CD14-positive monocyte (primary cell): ENCODE results near the gene GRIK4. TPM values are rescaled to one million over a fixed set of nuclear protein-coding genes. Genes with fewer than 3 reads are reported as not detected.

Source experiments
- DNase-seq, 3 donors: peaks; one replicate each; pipeline ENCODE4 v3.0.0-alpha.2; 2011 to 2022
- H2AFZ ChIP-seq: 2 replicates; pipeline ENCODE4 v1.6.0; 2012; ENCODE audit warnings: mild to moderate bottlenecking, low read depth, low read length, inconsistent platforms; ENCODE audit not compliant: insufficient read depth, poor library complexity, severe bottlenecking
- H3K27ac ChIP-seq, 2 donors: 1 replicate in 1 of 2; 2 replicates in 1 of 2; pipeline ENCODE4 v1.5.1; 2012 to 2013; ENCODE audit warnings: low read length in 2 of 2, control low read depth in 1 of 2, inconsistent platforms in 1 of 2, low read depth in 1 of 2, mild to moderate bottlenecking in 1 of 2
- H3K27me3 ChIP-seq, 2 donors: one replicate each; pipeline versions ENCODE4 v1.6.0 to v1.6.1; 2011 to 2013; ENCODE audit warnings: low read length in 2 of 2; ENCODE audit not compliant: control insufficient read depth in 2 of 2, insufficient read depth in 2 of 2
- H3K36me3 ChIP-seq, 2 donors: replicated peaks in 1 of 2; 1 replicate in 1 of 2; 2 replicates in 1 of 2; pipeline versions ENCODE4 v1.5.1 to v1.6.1; 2012 to 2013; ENCODE audit warnings: low read length in 2 of 2, control low read depth in 1 of 2, inconsistent platforms in 1 of 2, mild to moderate bottlenecking in 1 of 2; ENCODE audit not compliant: insufficient read depth in 2 of 2, control insufficient read depth in 1 of 2
- H3K4me1 ChIP-seq, 2 donors: 1 replicate in 1 of 2; 2 replicates in 1 of 2; pipeline versions ENCODE4 v1.5.1 to v1.6.1; 2012 to 2013; ENCODE audit warnings: low read length in 2 of 2, control low read depth in 1 of 2, inconsistent platforms in 1 of 2, mild to moderate bottlenecking in 1 of 2, moderate library complexity in 1 of 2; ENCODE audit not compliant: insufficient read depth in 2 of 2, control insufficient read depth in 1 of 2
- H3K4me2 ChIP-seq: replicated peaks from 2 replicates; pipeline ENCODE3; 2012; ENCODE audit warnings: low read length, moderate library complexity, mild to moderate bottlenecking; ENCODE audit not compliant: poor library complexity, severe bottlenecking; ENCODE audit errors: extremely low read depth
- H3K4me3 ChIP-seq, 3 experiments: fragments of 200-600 bp in 1 of 3; sonication (generic) in 1 of 3; replicated peaks in 1 of 3; 1 replicate in 2 of 3; 2 replicates in 1 of 3; pipeline ENCODE4 v1.5.1; 2011 to 2013; ENCODE audit warnings: low read length in 3 of 3, mild to moderate bottlenecking in 3 of 3, control low read depth in 2 of 3, low read depth in 2 of 3, inconsistent platforms in 1 of 3, moderate library complexity in 1 of 3
- H3K79me2 ChIP-seq: 2 replicates; pipeline ENCODE4 v1.6.0; 2012; ENCODE audit warnings: mild to moderate bottlenecking, control low read depth, inconsistent platforms, low read length, moderate library complexity; ENCODE audit not compliant: insufficient read depth
- H3K9ac ChIP-seq: 2 replicates; pipeline ENCODE4 v1.6.0; 2017; ENCODE audit warnings: low read length, mild to moderate bottlenecking; ENCODE audit not compliant: insufficient read depth, poor library complexity, severe bottlenecking
- H3K9me3 ChIP-seq, 2 donors: replicated peaks in 1 of 2; 1 replicate in 1 of 2; 2 replicates in 1 of 2; pipeline versions ENCODE4 v1.5.1 to v1.6.1; 2012 to 2013; ENCODE audit warnings: low read length in 2 of 2, control low read depth in 1 of 2; ENCODE audit not compliant: control insufficient read depth in 1 of 2, insufficient read depth in 1 of 2
- H4K20me1 ChIP-seq: 2 replicates; pipeline ENCODE4 v1.6.0; 2012; ENCODE audit warnings: mild to moderate bottlenecking, low read length, control low read depth, moderate library complexity; ENCODE audit not compliant: insufficient read depth
- H3K27ac Mint-ChIP-seq, 7 donors: one replicate each; pipeline ENCODE4 v1.8.0; 2020; ENCODE audit warnings: mild to moderate bottlenecking in 7 of 7, mixed read lengths in 7 of 7, moderate library complexity in 6 of 7, inconsistent platforms in 2 of 7
- H3K27me3 Mint-ChIP-seq, 3 donors: one replicate each; pipeline ENCODE4 v1.8.0; 2021 to 2022; ENCODE audit warnings: low read depth in 3 of 3, mild to moderate bottlenecking in 3 of 3, mixed read lengths in 3 of 3, moderate library complexity in 3 of 3, inconsistent platforms in 1 of 3
- H3K36me3 Mint-ChIP-seq, 2 donors: one replicate each; pipeline ENCODE4 v1.8.0; 2020; ENCODE audit warnings: mixed read lengths in 2 of 2, inconsistent platforms in 1 of 2, mild to moderate bottlenecking in 1 of 2
- H3K4me1 Mint-ChIP-seq: one replicate; pipeline ENCODE4 v1.8.0; 2020; ENCODE audit warnings: mild to moderate bottlenecking, mixed read lengths
- H3K4me3 Mint-ChIP-seq, 2 donors: one replicate each; pipeline ENCODE4 v1.8.0; 2020; ENCODE audit warnings: mild to moderate bottlenecking in 2 of 2, mixed read lengths in 2 of 2, moderate library complexity in 1 of 2
- H3K9me3 Mint-ChIP-seq, 7 donors: one replicate each; pipeline ENCODE4 v1.8.0; 2020 to 2022; ENCODE audit warnings: mixed read lengths in 7 of 7, mild to moderate bottlenecking in 6 of 7, moderate library complexity in 6 of 7, inconsistent platforms in 2 of 7
- WGBS: methylation state at CpG from one replicate; pipeline ENCODE4 v1.1.5; 2013; ENCODE audit warnings: missing lambda C conversion rate; ENCODE audit not compliant: insufficient coverage; 5-methylcytosine and 5-hydroxymethylcytosine counted together
- intact Hi-C, 2 donors: fragments of 100-400 bp; cut with micrococcal nuclease; formaldehyde crosslinking; loops; one replicate each; pipeline versions ENCODE4 v1.15.0 to v1.15.1; 2023
- polyA plus RNA-seq, 3 donors: library from polyadenylated mRNA; depleted of rRNA in 1 of 3; unstranded in 2 of 3; stranded (reverse) in 1 of 3; fragments of 300-500 nt in 2 of 3; fragments of >200 nt in 1 of 3; fragmentation: Illumina TruSeq in 2 of 3; gene quantifications; 1 replicate in 2 of 3; 2 replicates in 1 of 3; pipeline ENCODE4 v1.2.3, GENCODE V29; 2012 to 2021
- TF ChIP-seq, protein P1 (sequence below): fragments of 200-600 bp; IDR thresholded peaks from one replicate; pipeline ENCODE4 v1.8.0; 2022; ENCODE audit warnings: antibody characterized with exemption, mild to moderate bottlenecking

GRIK4 gene
- polyA plus RNA-seq, 3 donors, result not detected

DNA sequence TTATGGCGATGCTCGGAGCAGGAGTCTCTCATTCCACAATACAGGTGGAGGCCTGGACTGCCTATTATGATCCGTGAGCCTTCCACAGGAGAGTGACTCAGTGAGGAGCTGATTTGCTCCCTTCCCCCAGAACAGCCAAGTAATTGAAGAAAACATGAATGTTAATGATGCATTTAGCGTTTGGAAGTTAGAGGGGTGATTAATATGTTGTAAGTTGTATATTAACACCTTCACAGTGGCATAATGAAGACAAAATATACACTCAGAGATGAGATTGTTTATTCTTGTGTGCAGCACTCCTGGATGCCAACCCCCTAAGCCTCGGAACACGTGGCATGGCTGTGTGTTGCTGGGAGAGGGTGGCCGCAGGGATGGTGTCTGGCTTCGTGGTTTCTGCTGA lies 98.6 kb downstream of the GRIK4 start:
- Histone ChIP-seq H3K79me2 (no peaks in the 10 kb centered on the region), H3K4me3 (no peak overlapping the region), H2AFZ (no peak overlapping the region), H3K27me3 (no peaks in the 10 kb centered on the region), H3K4me1 (no peaks in the 10 kb centered on the region), H3K9ac (no peak overlapping the region), H3K4me2 (no peak overlapping the region), H3K36me3 (no peaks in the 10 kb centered on the region), H3K9me3 (no peaks in the 10 kb centered on the region), H3K27ac (no peak overlapping the region), H4K20me1 (no peaks in the 10 kb centered on the region)
- intact Hi-C loops, result no loop called here
- Mint-ChIP-seq H3K27me3 (peaks cover 8 to 10% (median 8%) of the 10 kb centered on the region in 3 donors), H3K36me3 (no peaks in the 10 kb centered on the region), H3K9me3 (no peaks in the 10 kb centered on the region), H3K4me3 (no peak overlapping the region), H3K27ac (no peak overlapping the region), H3K4me1 (no peaks in the 10 kb centered on the region)
- DNase-seq, result no peak
- 86% methylated on average over 3 of the region's 8 CpGs for WGBS
- TF ChIP-seq, protein P1, sequence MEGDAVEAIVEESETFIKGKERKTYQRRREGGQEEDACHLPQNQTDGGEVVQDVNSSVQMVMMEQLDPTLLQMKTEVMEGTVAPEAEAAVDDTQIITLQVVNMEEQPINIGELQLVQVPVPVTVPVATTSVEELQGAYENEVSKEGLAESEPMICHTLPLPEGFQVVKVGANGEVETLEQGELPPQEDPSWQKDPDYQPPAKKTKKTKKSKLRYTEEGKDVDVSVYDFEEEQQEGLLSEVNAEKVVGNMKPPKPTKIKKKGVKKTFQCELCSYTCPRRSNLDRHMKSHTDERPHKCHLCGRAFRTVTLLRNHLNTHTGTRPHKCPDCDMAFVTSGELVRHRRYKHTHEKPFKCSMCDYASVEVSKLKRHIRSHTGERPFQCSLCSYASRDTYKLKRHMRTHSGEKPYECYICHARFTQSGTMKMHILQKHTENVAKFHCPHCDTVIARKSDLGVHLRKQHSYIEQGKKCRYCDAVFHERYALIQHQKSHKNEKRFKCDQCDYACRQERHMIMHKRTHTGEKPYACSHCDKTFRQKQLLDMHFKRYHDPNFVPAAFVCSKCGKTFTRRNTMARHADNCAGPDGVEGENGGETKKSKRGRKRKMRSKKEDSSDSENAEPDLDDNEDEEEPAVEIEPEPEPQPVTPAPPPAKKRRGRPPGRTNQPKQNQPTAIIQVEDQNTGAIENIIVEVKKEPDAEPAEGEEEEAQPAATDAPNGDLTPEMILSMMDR, result no peak

DNA sequence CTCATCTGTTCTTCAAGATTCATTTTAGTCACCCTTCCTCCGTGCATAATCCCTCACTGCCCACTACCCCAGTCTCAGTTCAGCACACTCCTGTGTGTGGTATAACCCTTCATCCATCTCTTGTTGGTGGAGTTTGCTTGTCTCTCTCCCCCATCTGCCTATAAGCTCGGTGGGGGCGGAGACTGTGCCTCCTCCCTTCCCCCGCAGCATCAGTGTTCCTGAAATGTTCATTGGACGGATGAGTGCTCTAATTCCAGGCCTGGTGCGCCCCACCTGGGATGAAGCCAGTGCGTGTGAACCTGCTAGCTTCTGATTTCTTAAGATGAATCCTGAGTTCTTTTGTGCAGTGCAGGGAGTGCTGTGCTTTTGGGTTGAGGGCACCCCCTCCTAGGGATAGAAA lies 100.0 kb downstream of the GRIK4 start:
- H4K20me1 ChIP-seq, result no peaks in the 10 kb centered on the region
- no peak for DNase-seq
- no peaks in the 10 kb centered on the region for H3K36me3 ChIP-seq
- WGBS, result 100% methylated on average over 3 of the region's 7 CpGs
- H3K4me3 ChIP-seq, result no peak overlapping the region
- Mint-ChIP-seq H3K27me3 (peaks cover 5 to 8% (median 8%) of the 10 kb centered on the region in 3 donors), H3K27ac (no peak overlapping the region), H3K36me3 (no peaks in the 10 kb centered on the region), H3K4me1 (no peaks in the 10 kb centered on the region), H3K4me3 (no peak overlapping the region), H3K9me3 (peaks cover 0 to 2% (median 0%) of the 10 kb centered on the region in 7 donors)
- no peaks in the 10 kb centered on the region for H3K27me3 ChIP-seq
- H3K4me1 ChIP-seq, result no peaks in the 10 kb centered on the region
- no peak overlapping the region for H3K9ac ChIP-seq
- H3K27ac ChIP-seq, result no peak overlapping the region
- TF ChIP-seq, protein P1, result no peak
- H3K9me3 ChIP-seq, result no peaks in the 10 kb centered on the region
- H3K79me2 ChIP-seq, result no peaks in the 10 kb centered on the region
- H3K4me2 ChIP-seq, result no peak overlapping the region
- intact Hi-C loops, result no loop called here
- no peak overlapping the region for H2AFZ ChIP-seq
